ENCODE measurements around the gene EXOC4.
"Not testable (repeated sequence)": the region's sequence is repeated elsewhere in the genome, so short reads cannot be mapped to it uniquely, and the experiment has no call there.

The EXOC4 gene

GRCh38 chr7:133633055-133633454 is 380.2 kb downstream of the EXOC4 start:
- Mint-ChIP-seq H3K27me3 (ENCODE audit: low read depth) (no peaks in the 10 kb centered on the region), H3K9me3 (peaks cover 4% of the 10 kb centered on the region), H3K4me1 (no peaks in the 10 kb centered on the region), H3K27ac (no peak overlapping the region), H3K4me3 (no peak overlapping the region), H3K36me3 (ENCODE audit: low read depth) (peaks cover 25% of the 10 kb centered on the region)
- no peak for TF ChIP-seq CTCF (IDR thresholded peaks at IDR 0.05; ENCODE audit: unreplicated experiment in 3 of 3)

- Mint-ChIP-seq H3K27ac (no peak overlapping the region), H3K4me3 (no peak overlapping the region), H3K36me3 (ENCODE audit: low read depth) (peaks cover 19% of the 10 kb centered on the region), H3K4me1 (no peaks in the 10 kb centered on the region), H3K9me3 (peaks cover 4% of the 10 kb centered on the region), H3K27me3 (ENCODE audit: low read depth) (no peaks in the 10 kb centered on the region)
- no peak for TF ChIP-seq CTCF (IDR thresholded peaks at IDR 0.05; ENCODE audit: unreplicated experiment in 3 of 3)
Measured at GRCh38 chr7:133635541-133635940, 382.7 kb downstream of the EXOC4 start.

GRCh38 chr7:133638857-133639256 is 386.0 kb downstream of the EXOC4 start:
- H3K4me3 Mint-ChIP-seq, result no peak overlapping the region
- no peaks in the 10 kb centered on the region for H3K27me3 Mint-ChIP-seq (ENCODE audit: low read depth)
- TF ChIP-seq CTCF (IDR thresholded peaks at IDR 0.05; ENCODE audit: unreplicated experiment in 3 of 3), result no peak
- H3K4me1 Mint-ChIP-seq, result no peaks in the 10 kb centered on the region
- H3K27ac Mint-ChIP-seq, result no peak overlapping the region
- H3K36me3 Mint-ChIP-seq (ENCODE audit: low read depth), result peaks cover 15% of the 10 kb centered on the region
- H3K9me3 Mint-ChIP-seq, result peaks cover 5% of the 10 kb centered on the region

- Mint-ChIP-seq H3K4me1 (peaks cover 12% of the 10 kb centered on the region), H3K27ac (no peak overlapping the region), H3K4me3 (no peak overlapping the region), H3K9me3 (peaks cover 12% of the 10 kb centered on the region), H3K36me3 (ENCODE audit: low read depth) (peaks cover 20% of the 10 kb centered on the region), H3K27me3 (ENCODE audit: low read depth) (no peaks in the 10 kb centered on the region)
- no peak for TF ChIP-seq CTCF (IDR thresholded peaks at IDR 0.05; ENCODE audit: unreplicated experiment in 3 of 3)
Measured at GRCh38 chr7:133641436-133641835, 388.6 kb downstream of the EXOC4 start.

- TF ChIP-seq CTCF (IDR thresholded peaks at IDR 0.05; ENCODE audit: unreplicated experiment in 3 of 3), result no peak
- H3K36me3 Mint-ChIP-seq (ENCODE audit: low read depth), result peaks cover 20% of the 10 kb centered on the region
- H3K4me3 Mint-ChIP-seq, result no peak overlapping the region
- peaks cover 15% of the 10 kb centered on the region for H3K4me1 Mint-ChIP-seq
- no peak overlapping the region for H3K27ac Mint-ChIP-seq
- peaks cover 12% of the 10 kb centered on the region for H3K9me3 Mint-ChIP-seq
- H3K27me3 Mint-ChIP-seq (ENCODE audit: low read depth), result no peaks in the 10 kb centered on the region
Measured at GRCh38 chr7:133642907-133643306, 390.0 kb downstream of the EXOC4 start.

- H3K36me3 Mint-ChIP-seq (ENCODE audit: low read depth), result peaks cover 20% of the 10 kb centered on the region
- not testable (repeated sequence) for H3K4me3 Mint-ChIP-seq; H3K27me3 Mint-ChIP-seq (ENCODE audit: low read depth); H3K27ac Mint-ChIP-seq
- peaks cover 22% of the 10 kb centered on the region for H3K4me1 Mint-ChIP-seq
- peaks cover 12% of the 10 kb centered on the region for H3K9me3 Mint-ChIP-seq
Measured at GRCh38 chr7:133643652-133644051, 390.8 kb downstream of the EXOC4 start.

Measured in nephron (organoid).